ENCODE measurements around the gene NAMPT.

- TF ChIP-seq EZH2phosphoT487 (IDR thresholded peaks at IDR 0.05; ENCODE audit: borderline replicate concordance, low read length), result no peak
- TF ChIP-seq, protein P1, sequence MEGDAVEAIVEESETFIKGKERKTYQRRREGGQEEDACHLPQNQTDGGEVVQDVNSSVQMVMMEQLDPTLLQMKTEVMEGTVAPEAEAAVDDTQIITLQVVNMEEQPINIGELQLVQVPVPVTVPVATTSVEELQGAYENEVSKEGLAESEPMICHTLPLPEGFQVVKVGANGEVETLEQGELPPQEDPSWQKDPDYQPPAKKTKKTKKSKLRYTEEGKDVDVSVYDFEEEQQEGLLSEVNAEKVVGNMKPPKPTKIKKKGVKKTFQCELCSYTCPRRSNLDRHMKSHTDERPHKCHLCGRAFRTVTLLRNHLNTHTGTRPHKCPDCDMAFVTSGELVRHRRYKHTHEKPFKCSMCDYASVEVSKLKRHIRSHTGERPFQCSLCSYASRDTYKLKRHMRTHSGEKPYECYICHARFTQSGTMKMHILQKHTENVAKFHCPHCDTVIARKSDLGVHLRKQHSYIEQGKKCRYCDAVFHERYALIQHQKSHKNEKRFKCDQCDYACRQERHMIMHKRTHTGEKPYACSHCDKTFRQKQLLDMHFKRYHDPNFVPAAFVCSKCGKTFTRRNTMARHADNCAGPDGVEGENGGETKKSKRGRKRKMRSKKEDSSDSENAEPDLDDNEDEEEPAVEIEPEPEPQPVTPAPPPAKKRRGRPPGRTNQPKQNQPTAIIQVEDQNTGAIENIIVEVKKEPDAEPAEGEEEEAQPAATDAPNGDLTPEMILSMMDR (conservative IDR thresholded peaks at IDR 0.05; ENCODE audit: low read depth, low read length), result no peak
Measured at GRCh38 chr7:106258789-106259188, 26.0 kb downstream of the NAMPT start.

Measured in PC-3 (cell line).